DMS53 (cell line): ENCODE data around the gene ASAH2.
"Not testable (repeated sequence)": the region's sequence is repeated elsewhere in the genome, so short reads cannot be mapped to it uniquely, and the experiment has no call there.

ENCODE experiments used
- DNase-seq: peaks from one replicate; lab custom pipeline; 2025; lab: John Stamatoyannopoulos, UW

ASAH2 gene

DNA sequence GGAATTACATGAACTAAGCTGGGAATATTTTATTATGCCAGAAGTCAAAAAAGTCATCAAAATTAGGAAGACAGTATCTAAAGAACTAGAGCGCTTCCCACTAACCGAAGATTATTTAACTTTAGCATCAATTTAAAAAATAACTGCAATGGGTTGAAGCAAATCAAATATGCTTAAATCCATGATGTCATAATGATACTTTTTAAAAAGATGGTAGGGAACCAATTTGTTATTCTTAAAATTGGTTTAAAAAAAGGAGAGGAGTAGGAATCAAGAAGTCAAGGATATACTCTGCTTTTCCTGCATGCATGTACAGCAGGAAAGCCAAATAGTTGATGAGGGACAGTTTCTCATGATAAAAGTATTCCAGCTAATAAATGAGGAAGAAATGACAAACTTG lies 3.2 kb upstream of the ASAH2 start:
- DNase-seq, result no peak

DNA sequence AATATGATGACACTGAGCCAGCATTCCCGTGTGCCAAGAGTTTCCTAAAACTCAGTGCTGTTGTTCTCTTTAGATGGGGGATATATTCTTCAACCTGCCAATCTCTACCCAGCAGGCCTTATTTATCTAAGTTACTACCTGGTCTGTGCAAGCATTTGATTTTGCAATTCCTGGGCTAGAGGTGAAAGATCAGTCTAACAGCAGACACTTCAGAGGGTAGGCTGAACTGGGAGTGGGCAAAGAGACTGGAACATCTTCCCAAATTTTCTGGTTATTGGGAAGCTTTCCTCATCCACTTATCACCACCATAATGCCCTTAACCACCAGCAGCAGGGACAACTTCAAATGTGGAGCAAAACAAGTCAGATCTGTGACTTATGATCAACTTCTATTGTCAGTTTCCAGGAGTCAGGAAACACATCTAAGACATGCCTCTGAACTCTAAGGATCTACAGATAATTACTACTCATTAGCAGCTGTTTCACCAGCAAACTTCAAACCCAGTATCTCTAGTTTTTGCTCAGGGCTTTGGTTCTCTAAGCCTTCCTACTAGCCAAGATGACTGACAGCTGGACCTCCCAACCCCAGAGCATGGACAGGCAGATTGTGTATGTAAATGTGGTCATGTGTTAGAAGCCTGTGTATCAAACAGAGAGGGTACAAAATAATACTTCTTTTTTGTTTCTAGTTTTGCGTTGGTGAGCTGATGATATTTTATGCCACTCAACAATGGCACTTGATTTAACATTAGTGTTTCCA lies 1.0 kb downstream of the ASAH2 start:
- no peak for DNase-seq

DNA sequence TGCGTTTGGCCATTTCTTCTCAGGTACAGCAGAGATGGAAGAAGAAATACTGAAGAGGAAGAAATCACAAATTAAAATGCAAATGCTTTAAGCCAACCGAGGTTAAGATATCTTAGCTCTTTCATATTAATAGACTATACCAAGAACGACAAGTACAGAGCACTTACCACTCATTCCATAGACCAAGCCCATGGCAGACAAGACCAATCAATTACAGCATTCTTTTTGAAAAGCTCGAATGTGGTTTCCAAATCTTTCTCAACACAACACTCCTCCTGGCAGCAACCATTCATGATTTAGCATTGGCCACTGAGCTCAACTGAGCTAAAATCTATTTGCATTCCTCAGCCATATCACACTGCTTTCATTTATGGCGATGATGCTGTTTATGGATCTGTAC lies 2.7 kb downstream of the ASAH2 start:
- DNase-seq, result no peak

DNA sequence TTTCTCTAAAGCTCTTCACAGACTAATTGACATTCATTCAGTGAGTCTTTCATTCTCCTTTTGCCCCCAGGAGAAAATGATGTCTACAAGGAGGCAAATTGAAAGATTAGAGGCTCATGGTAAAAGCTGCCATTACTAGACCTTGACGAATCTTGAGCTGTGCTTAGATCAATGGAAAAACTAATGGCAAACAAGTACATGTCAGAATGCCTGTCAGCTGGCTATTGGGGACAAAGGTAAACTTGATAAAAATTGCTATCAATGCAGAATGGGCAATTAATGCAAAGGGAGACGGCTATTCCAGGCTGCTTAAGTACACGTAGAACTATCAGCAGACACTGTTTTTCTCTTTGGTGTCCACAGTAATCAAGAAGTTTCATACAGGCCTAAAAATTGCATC lies 3.3 kb downstream of the ASAH2 start:
- no peak for DNase-seq

DNA sequence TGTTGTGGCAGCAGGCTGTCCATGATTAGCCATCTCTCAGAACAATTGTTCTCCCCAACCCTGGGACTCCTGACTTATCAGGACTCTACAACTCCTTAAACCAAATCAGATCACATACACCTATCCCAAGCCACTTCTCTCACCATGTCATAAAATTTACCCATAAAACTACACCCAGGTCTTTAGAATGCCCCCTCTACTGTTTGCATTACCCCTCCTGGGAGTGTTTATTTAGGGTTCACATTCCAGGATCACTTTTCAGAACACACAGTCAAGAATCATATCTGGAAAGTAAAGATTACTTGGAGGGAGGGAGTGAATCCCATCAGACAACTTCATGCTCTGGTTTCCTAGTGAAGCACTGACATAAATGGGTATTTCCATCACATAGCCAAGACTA lies 7.1 kb downstream of the ASAH2 start:
- no peak for DNase-seq

DNA sequence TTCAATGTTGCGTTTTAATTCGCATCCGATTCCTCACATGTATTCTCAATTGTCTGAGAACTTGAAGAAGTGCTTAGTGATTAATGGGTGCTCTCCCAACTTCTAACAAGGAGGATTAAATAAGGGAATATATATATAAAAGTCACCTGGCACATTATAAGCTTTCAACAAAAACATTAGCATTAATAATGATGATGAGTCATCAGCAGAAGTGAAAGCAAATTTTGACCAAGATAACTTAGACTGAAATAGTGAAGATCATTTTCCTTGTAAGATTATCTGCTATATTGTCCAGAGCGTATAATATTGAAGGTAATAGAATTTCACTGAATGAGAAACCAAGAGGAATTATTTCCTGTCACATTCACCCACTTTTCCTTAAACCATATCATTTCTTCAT lies 8.5 kb downstream of the ASAH2 start:
- no peak for DNase-seq

DNA sequence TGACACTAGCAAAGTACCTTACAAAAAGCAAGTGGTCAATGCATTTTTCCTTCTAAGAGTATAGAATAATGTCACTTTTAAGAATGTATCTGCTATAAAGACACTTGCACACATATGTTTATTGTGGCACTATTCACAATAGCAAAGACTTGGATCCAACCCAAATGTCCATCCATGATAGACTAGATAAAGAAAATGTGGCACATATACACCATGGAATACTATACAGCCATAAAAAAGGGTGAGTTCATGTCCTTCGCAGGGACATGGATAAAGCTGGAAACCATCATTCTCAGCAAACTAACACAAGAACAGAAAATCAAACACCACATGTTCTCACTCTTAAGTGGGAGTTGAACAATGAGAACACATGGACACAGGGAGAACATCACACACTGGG lies 9.8 kb downstream of the ASAH2 start:
- DNase-seq, result not testable (repeated sequence)

DNA sequence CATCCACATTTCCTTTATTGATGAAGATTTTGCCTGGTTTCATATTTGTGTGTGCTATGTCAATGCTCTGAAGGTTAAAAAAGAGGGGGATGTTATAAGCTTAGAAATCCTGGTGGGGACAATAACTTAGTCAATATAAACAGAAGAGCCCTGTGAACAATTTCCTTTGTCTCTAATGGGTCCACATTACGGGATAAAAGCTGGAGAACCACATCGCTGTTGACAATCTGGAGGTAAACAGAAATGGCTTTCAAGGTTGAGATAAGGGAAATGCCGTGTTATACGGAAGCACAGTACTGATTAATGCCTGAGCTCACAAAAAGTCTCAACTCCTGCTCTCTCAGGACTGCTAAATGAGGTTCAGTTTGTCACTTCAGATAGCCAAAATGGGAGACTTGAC lies 16.8 kb downstream of the ASAH2 start:
- DNase-seq, result no peak

DNA sequence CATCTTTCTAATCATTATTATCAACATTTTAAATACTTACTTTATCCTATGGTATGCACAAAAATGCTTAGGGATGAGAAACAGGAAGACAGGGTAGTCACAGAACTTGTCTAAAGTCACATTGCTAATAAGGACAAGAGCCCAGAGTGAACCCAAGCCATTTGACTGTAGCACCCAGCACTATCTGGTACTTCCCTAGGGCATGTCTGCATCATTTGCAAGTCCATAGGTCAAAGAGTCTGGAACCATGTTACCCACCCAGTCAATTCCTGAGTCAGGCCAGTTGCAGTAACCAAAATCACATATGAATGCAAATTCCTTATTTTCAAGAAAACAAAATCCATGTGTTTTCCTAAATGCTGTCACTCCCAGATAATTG lies 19.1 kb downstream of the ASAH2 start:
- DNase-seq, result no peak

DNA sequence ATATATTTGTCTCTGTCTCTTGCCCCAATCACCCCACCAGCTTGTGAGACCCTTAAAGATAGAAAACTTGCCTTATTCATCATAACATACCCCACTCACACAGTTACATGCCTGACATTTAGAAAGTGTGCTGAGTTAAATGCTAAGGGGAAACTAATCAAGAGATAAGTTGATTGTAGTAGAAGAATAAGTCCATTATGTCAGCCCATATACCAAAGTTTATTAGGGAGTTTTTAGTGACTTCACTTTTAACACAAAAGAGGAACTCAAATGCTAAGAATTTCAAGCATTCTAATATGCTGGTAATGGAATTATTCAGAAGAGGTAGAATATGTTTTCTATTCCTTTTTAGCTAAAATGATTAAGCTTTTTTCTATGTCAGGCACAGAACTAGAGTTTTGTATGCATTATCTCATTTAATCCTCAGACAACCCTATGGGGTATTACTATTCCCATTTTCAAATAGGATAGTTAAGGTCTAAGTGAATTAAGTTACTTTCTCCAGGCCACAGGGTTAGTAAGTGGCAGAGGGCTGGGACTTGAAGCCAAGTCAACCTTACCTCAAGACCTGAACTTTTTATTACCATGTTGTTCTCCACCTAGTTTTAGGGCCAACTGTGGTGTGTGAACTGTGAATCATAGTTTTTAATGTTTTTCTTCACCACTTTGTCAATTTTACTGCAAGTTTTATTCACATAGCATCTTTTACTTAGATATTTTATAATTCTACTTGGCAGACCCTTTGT lies 19.6 kb downstream of the ASAH2 start:
- DNase-seq, result no peak

DNA sequence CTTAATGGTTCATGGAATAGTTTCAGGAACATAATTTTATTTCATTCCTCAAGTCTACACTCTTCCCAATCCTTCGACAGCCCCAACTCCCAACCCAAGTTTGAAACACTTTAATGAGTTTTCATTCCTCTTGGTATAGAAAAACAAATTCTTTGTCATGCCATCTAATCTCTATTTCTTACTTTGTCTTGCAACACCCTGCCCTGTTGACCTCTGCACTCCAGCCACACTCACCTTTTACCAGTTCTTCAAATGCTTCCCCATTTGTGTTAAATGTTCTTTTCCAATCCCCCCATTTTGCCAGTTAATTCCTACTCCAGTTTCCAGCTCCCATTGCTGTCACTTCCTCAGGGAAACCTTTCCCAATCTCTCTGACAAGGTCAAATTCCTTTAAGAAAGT lies 21.9 kb downstream of the ASAH2 start:
- no peak for DNase-seq

DNA sequence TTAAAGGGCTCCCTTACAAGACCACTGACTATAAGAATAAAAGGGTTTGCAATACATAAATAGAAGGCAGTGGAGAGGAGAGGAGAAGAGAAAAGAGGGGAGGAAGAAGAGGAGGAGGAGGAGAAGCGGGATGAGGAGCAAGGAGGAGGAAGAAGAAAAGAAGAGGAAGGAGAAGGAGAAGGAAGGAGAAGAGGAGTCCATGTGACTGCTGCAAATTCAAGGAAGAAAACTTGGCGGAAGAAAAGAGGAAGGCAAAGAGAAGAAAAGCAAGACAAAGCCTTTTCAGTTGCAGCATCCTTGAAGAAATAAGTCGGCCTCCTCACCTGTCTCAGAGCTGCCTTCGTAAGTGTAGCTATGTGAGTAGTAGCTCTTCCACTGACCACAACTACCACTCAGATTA lies 22.6 kb downstream of the ASAH2 start:
- no peak for DNase-seq

DNA sequence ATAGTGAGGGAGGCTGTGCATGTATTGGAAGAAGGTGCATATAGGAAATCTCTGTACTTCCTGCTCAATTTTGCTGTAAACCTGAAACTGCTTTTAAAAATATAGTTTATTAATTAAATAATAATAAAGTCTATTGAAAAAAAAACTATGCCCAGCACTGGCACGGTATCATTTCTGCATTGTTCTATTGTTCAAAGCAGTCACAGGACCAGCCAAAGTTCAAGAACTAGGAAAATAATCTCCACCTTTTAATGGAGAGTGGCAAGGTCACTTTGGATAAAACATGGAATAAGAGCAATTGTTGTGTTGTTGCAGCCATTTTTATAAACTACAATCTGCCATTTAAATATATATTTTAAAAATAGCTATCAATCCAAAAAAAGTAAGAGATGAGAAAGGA lies 24.7 kb downstream of the ASAH2 start:
- no peak for DNase-seq

DNA sequence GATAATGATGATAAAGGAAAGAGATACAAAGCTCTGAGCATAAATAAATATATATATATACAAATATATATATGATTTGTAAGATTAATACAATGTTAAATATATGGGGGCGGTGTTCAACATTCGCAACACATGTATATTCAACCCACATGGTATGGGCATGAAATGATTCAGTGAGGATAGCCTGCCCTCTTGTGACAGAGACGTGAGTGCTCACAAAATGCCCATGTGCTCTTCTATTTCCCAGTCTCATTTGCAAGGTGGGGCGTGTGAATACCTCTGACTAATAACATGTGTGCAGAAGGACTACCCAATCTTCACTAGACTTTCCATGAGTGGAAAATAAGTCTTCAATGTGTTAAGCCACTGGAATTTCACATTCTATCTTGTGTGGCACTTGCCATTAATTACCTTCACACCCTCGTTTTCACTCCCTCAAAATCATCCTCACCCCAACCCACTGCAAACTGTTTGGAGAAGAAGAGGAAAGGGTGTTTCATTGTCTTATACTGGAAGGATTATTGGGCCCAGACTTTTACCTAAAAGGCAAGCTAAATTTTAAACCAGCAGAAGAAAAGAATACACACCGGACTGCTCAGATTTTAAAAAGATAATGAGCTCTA lies 26.9 kb downstream of the ASAH2 start:
- peak; percentile 87 for DNase-seq

DNA sequence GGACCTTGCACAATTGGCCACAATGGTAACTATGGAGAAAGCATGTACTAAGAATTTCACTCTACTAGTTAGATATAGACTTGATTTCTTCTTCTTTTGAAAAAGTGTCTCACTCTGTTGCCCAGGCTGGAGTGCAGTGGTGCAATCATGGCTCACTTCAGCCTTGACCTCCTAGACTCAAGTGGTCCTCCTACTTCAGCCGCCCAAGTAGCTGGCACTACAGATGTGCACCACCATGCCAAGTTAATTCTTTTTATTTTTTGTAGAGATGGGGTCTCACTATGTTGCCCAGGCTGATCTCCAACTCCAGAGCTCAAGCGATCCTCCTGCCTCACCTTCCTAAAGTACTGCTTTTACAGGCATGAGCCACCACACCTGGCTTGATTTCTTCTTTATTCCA lies 29.1 kb downstream of the ASAH2 start:
- no peak for DNase-seq

DNA sequence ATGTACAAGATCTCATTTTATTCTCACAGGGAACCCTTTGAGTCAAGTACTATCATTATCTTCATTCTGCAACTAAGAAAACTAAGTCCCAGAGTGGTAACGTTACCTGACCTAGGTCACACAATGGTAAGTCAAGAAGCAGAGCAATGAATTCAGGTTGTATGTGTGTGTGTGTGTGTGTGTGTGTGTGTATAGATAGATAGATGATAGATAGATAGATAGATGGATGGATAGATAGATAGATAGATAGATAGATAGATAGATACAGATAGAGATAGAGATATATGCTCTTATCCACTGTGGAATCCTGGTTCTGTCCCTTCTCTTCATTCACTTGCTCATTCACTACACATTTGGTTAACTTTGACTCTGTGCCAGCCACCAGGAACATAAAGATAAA lies 29.8 kb downstream of the ASAH2 start:
- DNase-seq, result no peak

DNA sequence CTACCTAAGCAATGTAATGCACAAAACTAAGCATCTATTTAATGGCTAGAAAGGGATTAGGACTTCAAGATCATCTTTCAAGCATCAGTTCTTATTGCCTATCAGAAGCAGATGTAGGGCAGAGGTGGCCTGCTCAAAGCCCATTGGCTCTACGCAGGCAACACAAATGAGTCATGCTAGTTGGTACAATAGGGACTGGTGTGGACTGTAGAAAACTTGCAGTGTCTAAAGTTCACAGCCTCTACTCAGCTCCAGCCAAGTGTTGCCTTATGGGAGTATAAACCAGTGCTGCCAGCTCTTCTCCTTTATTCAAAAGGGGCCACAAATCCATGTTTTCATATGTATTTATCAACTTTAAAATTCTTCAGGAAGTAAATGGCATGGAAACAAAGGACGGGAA lies 31.7 kb downstream of the ASAH2 start:
- no peak for DNase-seq

DNA sequence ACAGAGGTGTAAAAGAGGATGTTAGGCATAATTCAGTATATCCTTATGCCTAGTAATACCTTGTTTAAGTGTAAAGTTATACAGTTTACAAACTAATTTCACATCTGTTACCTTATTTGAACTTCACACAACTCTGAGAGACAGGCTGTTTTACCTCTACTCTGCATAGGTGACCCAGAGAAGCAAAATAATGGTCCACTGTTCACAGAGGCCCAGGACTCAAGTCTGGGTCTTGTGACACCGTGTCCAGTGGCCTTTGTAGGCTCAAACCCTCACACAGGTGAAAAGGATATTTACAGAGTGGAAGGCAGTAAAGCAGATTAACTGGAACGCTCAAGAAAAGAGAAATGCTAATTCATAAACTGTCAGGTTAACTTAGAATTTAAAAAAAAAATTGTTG lies 32.1 kb downstream of the ASAH2 start:
- no peak for DNase-seq

DNA sequence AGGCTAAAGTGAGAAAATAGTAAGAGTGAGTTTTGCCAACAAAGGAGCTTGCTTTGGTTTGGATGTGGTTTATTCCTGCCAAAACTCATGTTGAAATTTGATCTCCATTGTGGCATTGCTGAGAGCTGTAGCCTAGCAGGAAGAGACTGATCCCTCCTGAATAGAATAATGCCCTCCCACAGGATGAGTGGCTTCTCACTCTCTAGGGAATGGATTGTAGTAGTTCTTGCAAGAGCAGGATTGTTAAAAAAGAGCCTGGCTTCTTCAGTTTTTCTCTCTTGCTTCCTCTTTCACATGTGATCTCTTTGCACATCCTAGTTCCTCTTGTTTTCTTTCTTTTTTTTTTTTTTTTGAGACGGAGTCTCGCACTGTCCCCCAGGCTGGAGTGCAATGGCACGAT lies 34.4 kb downstream of the ASAH2 start:
- DNase-seq, result peak; percentile 78

DNA sequence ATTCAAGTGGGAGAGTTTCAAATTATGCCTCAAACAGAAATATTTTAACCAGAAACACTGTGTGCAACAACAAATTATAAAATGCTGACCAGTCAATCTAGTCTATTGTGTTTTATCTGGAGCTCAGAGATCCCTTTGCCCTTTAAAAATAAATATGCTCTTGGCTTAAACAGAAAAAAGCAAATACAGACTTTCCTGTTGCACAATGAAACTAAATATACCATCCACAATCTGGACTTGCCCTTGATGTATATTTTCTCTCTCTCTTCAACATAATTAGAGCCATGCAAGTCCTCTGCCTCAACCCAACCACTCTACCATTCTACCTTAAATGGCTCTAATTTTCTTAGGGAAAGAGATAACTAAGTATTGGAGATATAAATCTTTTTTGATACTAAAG lies 34.9 kb downstream of the ASAH2 start:
- peak; percentile 37 for DNase-seq

DNA sequence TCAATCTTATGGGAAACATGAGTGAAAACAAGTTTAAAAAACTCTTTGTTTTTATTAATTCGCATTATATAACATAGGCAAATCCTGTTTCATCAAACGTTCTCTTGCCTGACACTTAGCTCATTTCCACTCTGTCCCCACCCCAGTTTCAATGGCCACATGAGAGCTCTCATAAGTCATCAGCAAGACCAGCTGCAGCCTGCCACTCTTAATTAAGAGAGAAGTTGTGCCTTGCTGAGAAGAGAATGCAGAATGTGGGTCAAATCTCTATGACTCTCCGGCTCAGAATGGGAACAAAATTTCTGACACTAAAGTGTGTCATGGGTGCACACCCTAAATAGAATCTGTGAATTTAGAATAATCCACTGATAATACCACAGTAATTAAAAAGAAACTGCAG lies 39.6 kb downstream of the ASAH2 start:
- DNase-seq, result no peak

DNA sequence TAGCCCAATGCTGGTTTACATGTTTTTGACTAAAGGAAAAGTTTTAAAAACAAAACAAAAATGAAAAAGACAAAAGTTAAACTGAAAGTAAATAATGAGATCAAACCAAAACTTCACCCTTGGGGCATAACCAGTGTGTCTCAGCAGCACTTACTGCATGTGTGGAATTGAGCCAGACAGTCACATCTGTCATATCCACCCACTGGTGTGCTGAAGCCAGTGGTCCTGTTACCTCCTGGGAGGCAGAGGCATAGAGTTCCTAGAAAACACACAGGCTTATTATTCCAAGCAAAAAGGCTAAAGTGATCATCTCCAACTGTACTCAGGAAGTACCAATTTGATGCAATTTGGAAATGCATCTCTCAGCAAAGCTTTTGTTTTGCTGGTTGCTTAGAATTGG lies 40.4 kb downstream of the ASAH2 start:
- no peak for DNase-seq
